ENCODE results near the gene VWA1.
"Not testable (repeated sequence)": the region's sequence is repeated elsewhere in the genome, so short reads cannot be mapped to it uniquely, and the experiment has no call there.

The VWA1 gene

GRCh38 chr1:1462318-1462966, 27.0 kb downstream of the VWA1 start:
- Mint-ChIP-seq H3K4me1 (no peaks in the 10 kb centered on the region), H3K27ac (no peak overlapping the region), H3K9me3 (no peaks in the 10 kb centered on the region), H3K4me3 (peak overlapping the region; percentile 24), H3K27me3 (peaks cover 5% of the 10 kb centered on the region), H3K36me3 (ENCODE audit: low read depth) (no peaks in the 10 kb centered on the region)
- DNase-seq (no peak), ATAC-seq (peak; percentile 51)

GRCh38 chr1:1463312-1463711, 27.8 kb downstream of the VWA1 start:
- Mint-ChIP-seq H3K9me3 (no peaks in the 10 kb centered on the region), H3K27me3 (peaks cover 5% of the 10 kb centered on the region), H3K27ac (no peak overlapping the region), H3K4me1 (no peaks in the 10 kb centered on the region), H3K36me3 (ENCODE audit: low read depth) (no peaks in the 10 kb centered on the region), H3K4me3 (no peak overlapping the region)
- ATAC-seq (no peak), DNase-seq (no peak)

GRCh38 chr1:1468196-1468985, 32.9 kb downstream of the VWA1 start:
- peaks cover 11% of the 10 kb centered on the region for H3K36me3 Mint-ChIP-seq (ENCODE audit: low read depth)
- not testable (repeated sequence) for H3K4me3 Mint-ChIP-seq, DNase-seq, H3K27ac Mint-ChIP-seq, H3K9me3 Mint-ChIP-seq, H3K27me3 Mint-ChIP-seq, ATAC-seq
- peaks cover 22% of the 10 kb centered on the region for H3K4me1 Mint-ChIP-seq

GRCh38 chr1:1470626-1471388, 35.3 kb downstream of the VWA1 start:
- Mint-ChIP-seq H3K9me3 (no peaks in the 10 kb centered on the region), H3K27me3 (peaks cover 1% of the 10 kb centered on the region), H3K4me1 (peaks cover 34% of the 10 kb centered on the region), H3K36me3 (ENCODE audit: low read depth) (peaks cover 13% of the 10 kb centered on the region), H3K27ac (peak overlapping the region; percentile 92), H3K4me3 (peak overlapping the region; percentile 98)
- no peak for ATAC-seq
- peak; percentile 25 for DNase-seq

- peak; percentile 98 for DNase-seq
- H3K4me1 Mint-ChIP-seq = peaks cover 34% of the 10 kb centered on the region
- peak within 1 kb of the TSS; percentile 92 for H3K27ac Mint-ChIP-seq
- peak within 1 kb of the TSS; percentile 98 for H3K4me3 Mint-ChIP-seq
- H3K27me3 Mint-ChIP-seq = no peaks in the 10 kb centered on the region
- ATAC-seq = peak; percentile 95
- peaks cover 13% of the 10 kb centered on the region for H3K36me3 Mint-ChIP-seq (ENCODE audit: low read depth)
- H3K9me3 Mint-ChIP-seq = no peaks in the 10 kb centered on the region
Measured at GRCh38 chr1:1471389-1472052, 36.0 kb downstream of the VWA1 start, which contains the start of gene ATAD3B. ATAD3B (plus strand) TSS chr1:1471765; CDS start chr1:1471885, 120 bp downstream.

- not testable (repeated sequence) for DNase-seq, H3K27me3 Mint-ChIP-seq, H3K9me3 Mint-ChIP-seq
- ATAC-seq = peak; percentile 27
- Mint-ChIP-seq H3K27ac (peak overlapping the region; percentile 56), H3K4me3 (peak overlapping the region; percentile 85), H3K36me3 (ENCODE audit: low read depth) (peaks cover 18% of the 10 kb centered on the region), H3K4me1 (peaks cover 34% of the 10 kb centered on the region)
Measured at GRCh38 chr1:1472053-1472876, 36.8 kb downstream of the VWA1 start.

- not testable (repeated sequence) for H3K27ac Mint-ChIP-seq, ATAC-seq, H3K27me3 Mint-ChIP-seq, H3K4me3 Mint-ChIP-seq, DNase-seq, H3K9me3 Mint-ChIP-seq
- H3K4me1 Mint-ChIP-seq = peaks cover 21% of the 10 kb centered on the region
- H3K36me3 Mint-ChIP-seq (ENCODE audit: low read depth) = peaks cover 36% of the 10 kb centered on the region
Measured at GRCh38 chr1:1476011-1476410, 40.5 kb downstream of the VWA1 start.

- no peak for ATAC-seq
- Mint-ChIP-seq H3K27me3 (no peaks in the 10 kb centered on the region), H3K4me3 (no peak overlapping the region), H3K36me3 (ENCODE audit: low read depth) (peaks cover 37% of the 10 kb centered on the region), H3K4me1 (peaks cover 19% of the 10 kb centered on the region), H3K9me3 (no peaks in the 10 kb centered on the region), H3K27ac (no peak overlapping the region)
- DNase-seq = no peak
Measured at GRCh38 chr1:1477206-1477605, 41.7 kb downstream of the VWA1 start.

GRCh38 chr1:1479547-1480487, 44.3 kb downstream of the VWA1 start:
- peaks cover 32% of the 10 kb centered on the region for H3K36me3 Mint-ChIP-seq (ENCODE audit: low read depth)
- H3K27me3 Mint-ChIP-seq = no peaks in the 10 kb centered on the region
- H3K27ac Mint-ChIP-seq = peak overlapping the region; percentile 31
- DNase-seq (no peak), ATAC-seq (no peak)
- H3K4me3 Mint-ChIP-seq = no peak overlapping the region
- H3K9me3 Mint-ChIP-seq = no peaks in the 10 kb centered on the region
- H3K4me1 Mint-ChIP-seq = peaks cover 2% of the 10 kb centered on the region

- H3K27ac Mint-ChIP-seq = not testable (repeated sequence)
Measured at GRCh38 chr1:1480488-1480867, 45.0 kb downstream of the VWA1 start.

GRCh38 chr1:1481811-1482210, 46.3 kb downstream of the VWA1 start:
- ATAC-seq, H3K4me3 Mint-ChIP-seq, DNase-seq, H3K27me3 Mint-ChIP-seq, H3K27ac Mint-ChIP-seq, H3K9me3 Mint-ChIP-seq, H3K4me1 Mint-ChIP-seq: not testable (repeated sequence)
- peaks cover 30% of the 10 kb centered on the region for H3K36me3 Mint-ChIP-seq (ENCODE audit: low read depth)

More at GRCh38 chr1:1480488-1480867, 45.0 kb downstream of the VWA1 start:
- not testable (repeated sequence) for DNase-seq, H3K4me3 Mint-ChIP-seq, H3K9me3 Mint-ChIP-seq, H3K27me3 Mint-ChIP-seq, H3K4me1 Mint-ChIP-seq, ATAC-seq
- peaks cover 32% of the 10 kb centered on the region for H3K36me3 Mint-ChIP-seq (ENCODE audit: low read depth)

GRCh38 chr1:1482856-1483255, 47.4 kb downstream of the VWA1 start:
- H3K4me3 Mint-ChIP-seq = no peak overlapping the region
- H3K4me1 Mint-ChIP-seq = no peaks in the 10 kb centered on the region
- no peak for DNase-seq
- peaks cover 27% of the 10 kb centered on the region for H3K36me3 Mint-ChIP-seq (ENCODE audit: low read depth)
- H3K9me3 Mint-ChIP-seq = no peaks in the 10 kb centered on the region
- no peaks in the 10 kb centered on the region for H3K27me3 Mint-ChIP-seq
- no peak for ATAC-seq
- no peak overlapping the region for H3K27ac Mint-ChIP-seq

- peaks cover 32% of the 10 kb centered on the region for H3K36me3 Mint-ChIP-seq (ENCODE audit: low read depth)
- H3K27me3 Mint-ChIP-seq = no peaks in the 10 kb centered on the region
- ATAC-seq (no peak), DNase-seq (no peak)
- H3K9me3 Mint-ChIP-seq = no peaks in the 10 kb centered on the region
- H3K27ac Mint-ChIP-seq = no peak overlapping the region
- no peak overlapping the region for H3K4me3 Mint-ChIP-seq
- H3K4me1 Mint-ChIP-seq = no peaks in the 10 kb centered on the region
Measured at GRCh38 chr1:1483714-1484113, 48.2 kb downstream of the VWA1 start.

Measured in activated naive CD8-positive, alpha-beta T cell treated with anti-CD3 and anti-CD28 coated beads, Interleukin-2, amount 50 U/mL, for 24 hours (primary cell).